Nephron progenitor cell (in vitro differentiated cells): Measurements from ENCODE around the gene LHFPL5.

ENCODE experiments used
- DNase-seq: peaks from one replicate; pipeline ENCODE4 v3.0.0; 2021
- H3K27ac Mint-ChIP-seq: 2 replicates; pipeline ENCODE4 v1.8.0; 2021; ENCODE audit warnings: mild to moderate bottlenecking, moderate library complexity, mixed read lengths
- H3K27me3 Mint-ChIP-seq: 2 replicates; pipeline ENCODE4 v1.8.0; 2021; ENCODE audit warnings: mild to moderate bottlenecking, low read depth, mixed read lengths; ENCODE audit not compliant: poor library complexity
- H3K36me3 Mint-ChIP-seq: 2 replicates; pipeline ENCODE4 v1.8.0; 2021; ENCODE audit warnings: low read depth, mixed read lengths
- H3K4me1 Mint-ChIP-seq: 2 replicates; pipeline ENCODE4 v1.8.0; 2021; ENCODE audit warnings: mixed read lengths
- H3K4me3 Mint-ChIP-seq: 2 replicates; pipeline ENCODE4 v1.8.0; 2021; ENCODE audit warnings: mild to moderate bottlenecking, moderate library complexity, mixed read lengths
- H3K9me3 Mint-ChIP-seq: 2 replicates; pipeline ENCODE4 v1.8.0; 2021; ENCODE audit warnings: mild to moderate bottlenecking, moderate library complexity, mixed read lengths
- TF ChIP-seq, protein P1 (sequence below): fragments of 200-600 bp; sonication (generic); IDR thresholded peaks from 2 replicates; pipeline ENCODE4 v1.5.0; 2021; ENCODE audit warnings: antibody characterized with exemption

The LHFPL5 gene

GRCh38 chr6:35804996-35805736 lies at the start of gene LHFPL5:
Gene LHFPL5, plus strand, starts transcription at chr6:35805352. Its CDS starts 319 bp downstream, at chr6:35805671.
- no peaks in the 10 kb centered on the region for H3K4me1 Mint-ChIP-seq
- no peaks in the 10 kb centered on the region for H3K9me3 Mint-ChIP-seq
- DNase-seq: peak; percentile 93
- peaks cover 23% of the 10 kb centered on the region for H3K27me3 Mint-ChIP-seq
- H3K4me3 Mint-ChIP-seq: peak within 1 kb of the TSS; percentile 78
- no peak within 1 kb of the TSS for H3K27ac Mint-ChIP-seq
- TF ChIP-seq, protein P1, sequence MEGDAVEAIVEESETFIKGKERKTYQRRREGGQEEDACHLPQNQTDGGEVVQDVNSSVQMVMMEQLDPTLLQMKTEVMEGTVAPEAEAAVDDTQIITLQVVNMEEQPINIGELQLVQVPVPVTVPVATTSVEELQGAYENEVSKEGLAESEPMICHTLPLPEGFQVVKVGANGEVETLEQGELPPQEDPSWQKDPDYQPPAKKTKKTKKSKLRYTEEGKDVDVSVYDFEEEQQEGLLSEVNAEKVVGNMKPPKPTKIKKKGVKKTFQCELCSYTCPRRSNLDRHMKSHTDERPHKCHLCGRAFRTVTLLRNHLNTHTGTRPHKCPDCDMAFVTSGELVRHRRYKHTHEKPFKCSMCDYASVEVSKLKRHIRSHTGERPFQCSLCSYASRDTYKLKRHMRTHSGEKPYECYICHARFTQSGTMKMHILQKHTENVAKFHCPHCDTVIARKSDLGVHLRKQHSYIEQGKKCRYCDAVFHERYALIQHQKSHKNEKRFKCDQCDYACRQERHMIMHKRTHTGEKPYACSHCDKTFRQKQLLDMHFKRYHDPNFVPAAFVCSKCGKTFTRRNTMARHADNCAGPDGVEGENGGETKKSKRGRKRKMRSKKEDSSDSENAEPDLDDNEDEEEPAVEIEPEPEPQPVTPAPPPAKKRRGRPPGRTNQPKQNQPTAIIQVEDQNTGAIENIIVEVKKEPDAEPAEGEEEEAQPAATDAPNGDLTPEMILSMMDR: no peak
- no peaks in the 10 kb centered on the region for H3K36me3 Mint-ChIP-seq

DNA sequence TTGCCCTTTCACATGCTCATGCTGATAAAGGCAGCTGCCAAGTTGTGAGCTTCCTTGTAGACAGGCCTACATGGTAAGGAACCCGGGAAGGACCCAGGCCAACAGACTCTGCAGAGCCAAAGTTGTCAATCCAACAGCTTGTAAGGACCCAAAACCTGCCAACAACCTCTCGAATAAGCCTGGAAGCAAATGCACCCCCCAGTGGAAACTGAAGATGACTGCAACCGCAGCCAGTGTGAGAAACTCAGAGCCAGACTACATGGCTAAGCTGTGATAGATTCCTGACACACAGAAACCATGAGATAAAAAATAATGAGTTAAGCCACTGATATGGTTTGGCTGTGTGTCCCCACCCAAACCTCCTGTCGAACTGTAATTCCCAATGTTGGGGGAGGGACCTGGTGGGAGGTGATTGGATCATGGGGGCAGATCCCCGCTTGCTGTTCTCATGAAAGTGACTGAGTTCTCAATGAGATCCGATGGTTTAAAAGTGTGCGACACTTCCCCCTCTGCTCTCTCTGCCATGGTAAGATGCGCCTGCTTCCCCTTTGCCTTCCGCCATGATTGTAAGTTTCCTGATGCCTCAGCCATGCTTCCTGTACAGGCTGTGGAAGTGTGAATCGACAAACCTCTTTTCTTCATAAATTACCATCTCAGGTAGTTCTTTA lies 47.6 kb upstream of the LHFPL5 start:
- DNase-seq: peak; percentile 25
- peaks cover 15% of the 10 kb centered on the region for H3K4me1 Mint-ChIP-seq
- peaks cover 31% of the 10 kb centered on the region for H3K27me3 Mint-ChIP-seq
- H3K9me3 Mint-ChIP-seq: peaks cover 4% of the 10 kb centered on the region
- no peak overlapping the region for H3K27ac Mint-ChIP-seq
- TF ChIP-seq, protein P1: peak; percentile 32
- no peak overlapping the region for H3K4me3 Mint-ChIP-seq
- H3K36me3 Mint-ChIP-seq: no peaks in the 10 kb centered on the region

DNA sequence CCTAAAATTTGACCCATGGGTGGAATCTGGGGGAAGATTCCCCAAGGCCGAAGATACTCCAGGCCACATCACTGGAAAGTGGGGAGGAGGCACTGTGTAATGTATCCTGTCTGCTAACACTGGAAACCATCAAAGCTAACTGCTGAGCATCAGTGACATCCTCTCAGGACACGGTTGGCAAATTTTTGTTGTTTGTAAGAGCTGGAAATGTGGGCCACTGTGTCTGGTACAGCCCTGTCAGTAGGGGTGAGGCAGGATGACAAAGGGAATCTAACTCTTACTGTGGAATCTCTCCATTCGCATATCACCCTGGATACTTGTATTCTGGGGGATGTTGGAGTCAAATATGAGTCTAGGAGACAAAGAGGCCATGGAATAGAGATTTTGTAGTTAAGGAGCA lies 45.7 kb upstream of the LHFPL5 start:
- TF ChIP-seq, protein P1: no peak
- Mint-ChIP-seq H3K27ac (peak overlapping the region; percentile 86), H3K4me3 (no peak overlapping the region), H3K36me3 (no peaks in the 10 kb centered on the region), H3K9me3 (peaks cover 4% of the 10 kb centered on the region), H3K4me1 (peaks cover 27% of the 10 kb centered on the region), H3K27me3 (peaks cover 42% of the 10 kb centered on the region)
- DNase-seq: no peak

DNA sequence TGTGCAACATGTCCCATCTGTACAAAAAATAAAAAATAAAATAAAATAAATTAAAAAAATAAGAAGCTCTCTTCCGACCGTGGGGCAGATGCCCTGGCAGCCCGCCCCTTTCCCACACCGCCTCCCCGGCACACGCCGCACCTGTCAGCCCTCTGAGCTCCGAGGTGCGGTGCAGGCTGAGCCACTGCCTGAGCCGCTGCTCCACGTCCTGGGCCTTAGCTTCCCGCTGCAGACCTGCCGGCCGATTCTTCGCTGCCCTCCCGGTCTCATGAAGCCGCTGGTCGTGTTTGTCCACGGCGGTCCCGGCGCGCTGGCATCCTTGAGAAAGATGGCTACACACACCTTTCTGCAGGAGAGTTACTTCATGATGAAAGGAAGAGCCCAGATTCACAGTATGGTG lies 39.4 kb upstream of the LHFPL5 start:
- Mint-ChIP-seq H3K36me3 (no peaks in the 10 kb centered on the region), H3K27ac (no peak overlapping the region), H3K4me1 (peaks cover 15% of the 10 kb centered on the region), H3K27me3 (peaks cover 60% of the 10 kb centered on the region), H3K4me3 (no peak overlapping the region), H3K9me3 (no peaks in the 10 kb centered on the region)
- TF ChIP-seq, protein P1: no peak
- no peak for DNase-seq

- DNase-seq: no peak
- Mint-ChIP-seq H3K4me1 (peaks cover 26% of the 10 kb centered on the region), H3K9me3 (no peaks in the 10 kb centered on the region), H3K4me3 (no peak overlapping the region), H3K27ac (no peak overlapping the region), H3K36me3 (no peaks in the 10 kb centered on the region), H3K27me3 (peaks cover 32% of the 10 kb centered on the region)
- TF ChIP-seq, protein P1: no peak
Observed at GRCh38 chr6:35769211-35769610, 35.9 kb upstream of the LHFPL5 start.

GRCh38 chr6:35771343-35771627 lies 33.9 kb upstream of the LHFPL5 start:
- Mint-ChIP-seq H3K4me3 (no peak overlapping the region), H3K27me3 (peaks cover 16% of the 10 kb centered on the region), H3K27ac (no peak overlapping the region), H3K36me3 (no peaks in the 10 kb centered on the region), H3K4me1 (peaks cover 29% of the 10 kb centered on the region), H3K9me3 (no peaks in the 10 kb centered on the region)
- DNase-seq: no peak
- TF ChIP-seq, protein P1: no peak
